Uterus (tissue), 4 donors: ENCODE measurements around the gene ADCY5. TPM values are rescaled to one million over a fixed set of nuclear protein-coding genes. Genes with fewer than 3 reads are reported as not detected.

Experiments
- DNase-seq, 2 donors: peaks; one replicate each; pipeline ENCODE4 v3.0.0-alpha.2; 2019 to 2020
- H3K27ac ChIP-seq, 2 donors: fragments of 200-600 bp; sonication (generic); 1 replicate in 1 of 2; 2 replicates in 1 of 2; pipeline ENCODE4 v1.5.1; 2016 to 2018
- H3K27me3 ChIP-seq, 2 donors: fragments of 200-600 bp; sonication (generic); one replicate each; pipeline ENCODE4 v1.5.1; 2018 to 2019; ENCODE audit warnings: control low read depth in 1 of 2
- H3K36me3 ChIP-seq, 2 donors: fragments of 200-600 bp; sonication (generic); one replicate each; pipeline ENCODE4 v1.5.1; 2019; ENCODE audit warnings: control low read depth in 1 of 2
- H3K4me1 ChIP-seq, 2 donors: fragments of 200-600 bp; sonication (generic); one replicate each; pipeline ENCODE4 v1.5.1; 2018 to 2019; ENCODE audit warnings: control low read depth in 1 of 2
- H3K4me3 ChIP-seq, 2 donors: fragments of 200-600 bp; sonication (generic); 1 replicate in 1 of 2; 2 replicates in 1 of 2; pipeline ENCODE4 v1.5.1; 2018 to 2019; ENCODE audit warnings: mild to moderate bottlenecking in 1 of 2
- H3K9me3 ChIP-seq, 2 donors: fragments of 200-600 bp; sonication (generic); one replicate each; pipeline ENCODE4 v1.5.1; 2019; ENCODE audit warnings: control low read depth in 1 of 2
- POLR2A ChIP-seq, 2 donors: fragments of 450-650 bp; IDR thresholded peaks; one replicate each; pipeline ENCODE4 v1.6.1; 2016; ENCODE audit warnings: antibody characterized with exemption in 2 of 2, mild to moderate bottlenecking in 1 of 2, moderate library complexity in 1 of 2
- intact Hi-C: fragments of 100-400 bp; cut with DNase I; formaldehyde crosslinking; loops from one replicate; pipeline ENCODE4 v1.15.1; 2023; ENCODE audit warnings: low total_unique reads
- total RNA-seq, 4 donors: library from RNA; depleted of rRNA in 3 of 4; stranded (reverse); fragments of >200 nt in 3 of 4; gene quantifications; one replicate each; pipeline versions ENCODE4 v1.1.0 to v1.2.4, GENCODE V29; 2014 to 2023
- TF ChIP-seq, protein P1 (sequence below), 4 experiments: fragments of 200-600 bp in 2 of 4; fragments of 450-650 bp in 2 of 4; sonication (generic) in 2 of 4; IDR thresholded peaks; one replicate each; pipeline ENCODE4 v1.5.1; 2016 to 2019; ENCODE audit warnings: antibody characterized with exemption in 4 of 4, mild to moderate bottlenecking in 2 of 4, moderate library complexity in 1 of 4
- donor health status: DM: yes; HTN: yes; CAD: no.

The ADCY5 gene
- total RNA-seq, 4 donors from 2014 or later: 21.1 to 43.5 (median 34.7) TPM

DNA sequence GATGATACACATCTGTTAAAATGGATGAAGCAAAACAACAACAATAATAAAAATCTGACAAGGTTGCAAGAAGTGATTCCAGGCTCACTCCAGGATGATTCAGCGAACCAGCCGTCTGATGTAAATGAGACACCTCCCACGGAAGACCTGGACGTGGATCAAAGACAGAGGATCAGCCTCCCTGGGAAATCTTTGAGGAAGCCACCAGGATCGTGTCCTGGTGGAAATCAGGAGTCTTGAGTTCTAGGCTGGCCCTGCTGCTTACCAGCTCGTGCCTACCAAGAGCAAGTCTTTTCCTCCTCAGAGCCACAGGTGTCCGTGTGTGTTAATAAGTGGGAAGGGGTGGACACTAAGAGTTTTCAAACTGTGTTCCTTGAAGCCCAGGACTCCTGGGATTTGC, 15.3 kb upstream of the ADCY5 start:
- H3K4me3 ChIP-seq: no peak overlapping the region
- DNase-seq: no peak
- TF ChIP-seq, protein P1, sequence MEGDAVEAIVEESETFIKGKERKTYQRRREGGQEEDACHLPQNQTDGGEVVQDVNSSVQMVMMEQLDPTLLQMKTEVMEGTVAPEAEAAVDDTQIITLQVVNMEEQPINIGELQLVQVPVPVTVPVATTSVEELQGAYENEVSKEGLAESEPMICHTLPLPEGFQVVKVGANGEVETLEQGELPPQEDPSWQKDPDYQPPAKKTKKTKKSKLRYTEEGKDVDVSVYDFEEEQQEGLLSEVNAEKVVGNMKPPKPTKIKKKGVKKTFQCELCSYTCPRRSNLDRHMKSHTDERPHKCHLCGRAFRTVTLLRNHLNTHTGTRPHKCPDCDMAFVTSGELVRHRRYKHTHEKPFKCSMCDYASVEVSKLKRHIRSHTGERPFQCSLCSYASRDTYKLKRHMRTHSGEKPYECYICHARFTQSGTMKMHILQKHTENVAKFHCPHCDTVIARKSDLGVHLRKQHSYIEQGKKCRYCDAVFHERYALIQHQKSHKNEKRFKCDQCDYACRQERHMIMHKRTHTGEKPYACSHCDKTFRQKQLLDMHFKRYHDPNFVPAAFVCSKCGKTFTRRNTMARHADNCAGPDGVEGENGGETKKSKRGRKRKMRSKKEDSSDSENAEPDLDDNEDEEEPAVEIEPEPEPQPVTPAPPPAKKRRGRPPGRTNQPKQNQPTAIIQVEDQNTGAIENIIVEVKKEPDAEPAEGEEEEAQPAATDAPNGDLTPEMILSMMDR (IDR thresholded peaks at IDR 0.05): no peak
- no peak for TF ChIP-seq POLR2A (IDR thresholded peaks at IDR 0.05)
- H3K4me1 ChIP-seq: no peaks in the 10 kb centered on the region
- H3K27me3 ChIP-seq: no peaks in the 10 kb centered on the region
- no peak overlapping the region for H3K27ac ChIP-seq
- H3K9me3 ChIP-seq: no peaks in the 10 kb centered on the region
- intact Hi-C loops: no loop called here
- H3K36me3 ChIP-seq: no peaks in the 10 kb centered on the region

DNA sequence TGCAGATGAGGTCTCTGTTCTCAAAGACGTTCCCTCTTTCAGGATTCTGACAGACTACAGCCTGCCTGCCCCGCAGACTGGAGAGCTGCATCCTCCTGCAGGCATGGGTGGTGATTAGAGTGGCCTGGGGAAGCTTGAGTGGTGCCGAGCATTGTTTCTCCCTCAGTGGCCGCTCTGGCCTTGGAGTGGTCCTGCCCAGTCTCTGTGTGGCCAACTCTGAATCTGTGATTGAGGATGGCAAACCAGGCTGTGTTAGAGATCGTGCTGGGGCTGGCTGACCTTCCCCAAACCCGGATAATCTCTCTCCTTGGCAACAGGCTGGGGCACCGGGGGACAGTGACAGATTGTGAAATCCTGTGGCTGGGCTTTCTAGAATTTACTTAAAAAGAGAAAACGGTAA, 11.0 kb upstream of the ADCY5 start:
- Histone ChIP-seq H3K27me3 (no peaks in the 10 kb centered on the region), H3K9me3 (no peaks in the 10 kb centered on the region), H3K36me3 (no peaks in the 10 kb centered on the region), H3K4me3 (no peak overlapping the region), H3K27ac (no peak overlapping the region), H3K4me1 (no peaks in the 10 kb centered on the region)
- intact Hi-C loops: loop anchor here (10.0 kb wide), 1 partner anchor 115 kb away; no protein-coding TSS in a partner anchor
- DNase-seq: no peak
- TF ChIP-seq POLR2A (IDR thresholded peaks at IDR 0.05): no peak
- TF ChIP-seq, protein P1 (IDR thresholded peaks at IDR 0.05): no peak

DNA sequence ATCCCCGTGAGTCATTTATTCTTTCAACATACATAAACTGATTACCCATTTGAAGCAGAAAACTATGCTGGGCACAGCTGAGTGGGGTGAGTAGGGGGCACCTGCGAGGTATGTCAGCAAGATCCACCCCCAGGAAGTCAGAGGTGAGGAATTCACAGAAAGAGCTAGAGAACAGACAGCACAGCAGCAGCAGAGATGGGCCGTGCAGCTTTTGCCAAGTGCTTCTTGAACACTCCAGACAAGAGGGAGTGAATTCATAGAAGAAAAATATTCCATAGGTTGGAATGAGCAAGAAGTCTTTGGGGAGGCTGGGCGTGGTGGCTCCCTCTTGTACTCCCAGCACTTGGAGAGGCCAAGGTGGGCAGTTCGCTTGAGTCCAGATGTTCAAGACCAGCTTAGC, 9.4 kb upstream of the ADCY5 start:
- intact Hi-C loops: loop anchor here (10.0 kb wide), 1 partner anchor 113 kb away; no protein-coding TSS in a partner anchor
- TF ChIP-seq, protein P1 (IDR thresholded peaks at IDR 0.05): no peak
- no peak for TF ChIP-seq POLR2A (IDR thresholded peaks at IDR 0.05)
- Histone ChIP-seq H3K27me3 (no peaks in the 10 kb centered on the region), H3K4me1 (no peaks in the 10 kb centered on the region), H3K36me3 (no peaks in the 10 kb centered on the region), H3K9me3 (no peaks in the 10 kb centered on the region), H3K27ac (no peak overlapping the region), H3K4me3 (no peak overlapping the region)
- DNase-seq: no peak

DNA sequence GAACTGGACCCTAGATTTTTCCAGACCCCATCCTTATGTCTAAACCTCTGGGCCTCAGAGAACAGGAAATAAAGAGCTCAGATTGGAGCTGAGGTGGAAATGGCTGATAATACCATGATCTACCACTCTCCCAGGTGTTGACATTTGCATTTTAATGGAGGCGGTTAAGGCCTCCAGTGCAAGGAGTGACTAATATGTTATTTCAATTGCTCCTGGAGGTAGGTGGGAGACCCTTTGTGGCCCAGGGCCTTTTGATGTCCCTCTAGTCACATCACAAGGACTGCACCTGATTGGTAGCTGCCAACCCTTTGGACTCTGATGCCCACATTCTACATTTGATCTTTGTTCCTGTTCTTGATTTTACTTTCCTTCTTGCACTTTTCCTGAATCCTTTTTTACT, 9.0 kb upstream of the ADCY5 start:
- Histone ChIP-seq H3K27me3 (no peaks in the 10 kb centered on the region), H3K4me1 (no peaks in the 10 kb centered on the region), H3K27ac (no peak overlapping the region), H3K9me3 (no peaks in the 10 kb centered on the region), H3K36me3 (no peaks in the 10 kb centered on the region), H3K4me3 (no peak overlapping the region)
- intact Hi-C loops: loop anchor here (10.0 kb wide), 1 partner anchor 113 kb away; no protein-coding TSS in a partner anchor
- TF ChIP-seq, protein P1 (IDR thresholded peaks at IDR 0.05): no peak
- no peak for TF ChIP-seq POLR2A (IDR thresholded peaks at IDR 0.05)
- no peak for DNase-seq

DNA sequence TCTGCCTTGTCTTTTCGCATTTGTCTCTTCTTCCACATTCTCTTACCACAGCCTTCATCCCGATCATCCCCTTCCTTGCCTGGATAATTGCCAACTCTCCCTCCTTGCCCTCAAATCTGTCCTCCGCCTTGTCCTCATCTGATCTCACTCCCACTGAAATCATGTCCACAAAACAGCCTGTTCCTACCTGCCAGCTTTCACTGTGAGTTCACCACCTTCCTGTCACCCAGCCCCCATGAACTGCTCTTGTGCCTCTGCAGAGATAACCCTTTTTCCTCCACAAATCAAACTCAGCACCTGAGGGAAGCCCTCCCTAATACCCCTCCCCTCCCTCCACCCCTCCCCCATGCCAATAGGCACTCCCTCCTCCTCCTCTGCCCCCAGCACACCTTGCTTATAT, 4.8 kb upstream of the ADCY5 start:
- H3K36me3 ChIP-seq: no peaks in the 10 kb centered on the region
- no peaks in the 10 kb centered on the region for H3K4me1 ChIP-seq
- no peak overlapping the region for H3K27ac ChIP-seq
- no peak for DNase-seq
- no peaks in the 10 kb centered on the region for H3K9me3 ChIP-seq
- no peaks in the 10 kb centered on the region for H3K27me3 ChIP-seq
- TF ChIP-seq, protein P1 (IDR thresholded peaks at IDR 0.05): no peak
- TF ChIP-seq POLR2A (IDR thresholded peaks at IDR 0.05): no peak
- H3K4me3 ChIP-seq: no peak overlapping the region
- intact Hi-C loops: loop anchor here (10.0 kb wide), 1 partner anchor 109 kb away; no protein-coding TSS in a partner anchor
